Lung (tissue), 12 donors: ENCODE data around the gene PCLO. TPM values are rescaled to one million over a fixed set of nuclear protein-coding genes. Genes with fewer than 3 reads are reported as not detected.
A peak's percentile ranks its signal among the peaks of the same experiment; 100 is the strongest.

Source experiments
- ATAC-seq: fragments of 200-7000 bp; cut with Tn5 transposase; one replicate; pipeline ENCODE4 v1.9.1; 2020; ENCODE audit warnings: moderate number of reproducible peaks; ENCODE audit not compliant: insufficient read depth, low FRiP score
- DNase-seq, 3 donors: peaks; one replicate each; pipeline ENCODE4 v3.0.0-alpha.2; 2013 to 2017
- H3K27ac ChIP-seq, 2 donors: one replicate each; pipeline ENCODE4 v1.5.1; 2013; ENCODE audit warnings: mild to moderate bottlenecking in 2 of 2, moderate library complexity in 2 of 2, control low read depth in 1 of 2, inconsistent platforms in 1 of 2, low read depth in 1 of 2, low read length in 1 of 2
- H3K27me3 ChIP-seq, 3 donors: one replicate each; pipeline ENCODE4 v1.5.1; 2013; ENCODE audit warnings: low read length in 2 of 3; ENCODE audit not compliant: control insufficient read depth in 3 of 3, insufficient read depth in 3 of 3
- H3K36me3 ChIP-seq, 4 donors: one replicate each; pipeline ENCODE4 v1.5.1; 2013; ENCODE audit warnings: low read length in 4 of 4, mild to moderate bottlenecking in 1 of 4, moderate library complexity in 1 of 4; ENCODE audit not compliant: control insufficient read depth in 4 of 4, insufficient read depth in 4 of 4
- H3K4me1 ChIP-seq, 5 donors: one replicate each; pipeline ENCODE4 v1.5.1; 2013; ENCODE audit warnings: low read length in 5 of 5, mild to moderate bottlenecking in 2 of 5, moderate library complexity in 1 of 5; ENCODE audit not compliant: control insufficient read depth in 5 of 5, insufficient read depth in 5 of 5
- H3K4me3 ChIP-seq: one replicate; pipeline ENCODE4 v1.5.1; 2013; ENCODE audit warnings: mild to moderate bottlenecking, control low read depth, moderate library complexity
- H3K9ac ChIP-seq, 2 donors: one replicate each; pipeline ENCODE4 v1.5.1; 2013; ENCODE audit warnings: low read length in 2 of 2, control low read depth in 1 of 2; ENCODE audit not compliant: insufficient read depth in 1 of 2
- H3K9me3 ChIP-seq, 4 donors: one replicate each; pipeline ENCODE4 v1.5.1; 2013; ENCODE audit warnings: low read length in 3 of 4, mild to moderate bottlenecking in 1 of 4, moderate library complexity in 1 of 4; ENCODE audit not compliant: control insufficient read depth in 4 of 4, insufficient read depth in 3 of 4
- WGBS, 2 donors: extraction: QIAGEN DNeasy Blood & Tissue Kit; methylation state at CpG; one replicate each; pipeline ENCODE4 v1.1.7; 2013; 5-methylcytosine and 5-hydroxymethylcytosine counted together
- polyA plus RNA-seq, 2 donors: library from polyadenylated mRNA; stranded (reverse); fragments of 200-250 nt; gene quantifications; one replicate each; pipeline ENCODE4 v1.2.1, GENCODE V29; 2013
- total RNA-seq, 2 donors: library from RNA; depleted of rRNA in 1 of 2; stranded (reverse); fragments of >200 nt in 1 of 2; gene quantifications; one replicate each; pipeline ENCODE4 v1.2.1, GENCODE V29; 2014 to 2021
- TF ChIP-seq, protein P1 (sequence below): IDR thresholded peaks from 2 replicates; pipeline ENCODE4 v1.5.1; 2012; ENCODE audit warnings: mild to moderate bottlenecking; ENCODE audit errors: control extremely low read depth, extremely low read depth
- donor health status: control.
- donor health status: control.
- donor health status: Bipolar disorder and iron deficiency.
- donor health status: healthy.
- donor health status: DM: yes; HTN: yes; CAD: no.

PCLO gene
- total and polyA plus RNA-seq, 4 donors: 1.0 to 8.3 (median 3.7) TPM

DNA sequence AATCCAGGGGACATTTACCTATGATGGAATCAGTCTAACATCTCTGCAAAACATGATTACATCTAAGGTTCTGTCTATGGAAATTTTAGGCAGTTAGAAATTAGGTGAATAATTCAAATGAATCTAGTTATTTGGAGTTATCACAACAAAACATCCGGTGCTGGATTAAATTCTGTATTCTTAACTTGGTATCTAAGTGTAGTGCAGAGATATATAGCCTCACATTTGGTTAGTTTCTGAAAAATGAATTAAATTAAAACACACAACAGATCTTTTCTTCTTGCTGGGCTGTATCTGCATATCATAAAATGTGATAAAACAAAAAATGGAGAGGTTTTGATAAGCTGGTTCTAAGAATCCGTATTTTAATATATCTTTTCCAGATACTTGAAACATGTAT lies 354.1 kb downstream of the PCLO start:
- ATAC-seq: no peak
- Histone ChIP-seq H3K27me3 (no peaks in the 10 kb centered on the region), H3K36me3 (no peaks in the 10 kb centered on the region), H3K9ac (no peak overlapping the region), H3K4me1 (peaks cover 0 to 2% (median 0%) of the 10 kb centered on the region in 5 donors), H3K4me3 (no peak overlapping the region), H3K27ac (no peak overlapping the region), H3K9me3 (no peaks in the 10 kb centered on the region)
- 82 to 83% methylated on average over 2 of the region's 2 CpGs for WGBS, 2 donors
- TF ChIP-seq, protein P1, sequence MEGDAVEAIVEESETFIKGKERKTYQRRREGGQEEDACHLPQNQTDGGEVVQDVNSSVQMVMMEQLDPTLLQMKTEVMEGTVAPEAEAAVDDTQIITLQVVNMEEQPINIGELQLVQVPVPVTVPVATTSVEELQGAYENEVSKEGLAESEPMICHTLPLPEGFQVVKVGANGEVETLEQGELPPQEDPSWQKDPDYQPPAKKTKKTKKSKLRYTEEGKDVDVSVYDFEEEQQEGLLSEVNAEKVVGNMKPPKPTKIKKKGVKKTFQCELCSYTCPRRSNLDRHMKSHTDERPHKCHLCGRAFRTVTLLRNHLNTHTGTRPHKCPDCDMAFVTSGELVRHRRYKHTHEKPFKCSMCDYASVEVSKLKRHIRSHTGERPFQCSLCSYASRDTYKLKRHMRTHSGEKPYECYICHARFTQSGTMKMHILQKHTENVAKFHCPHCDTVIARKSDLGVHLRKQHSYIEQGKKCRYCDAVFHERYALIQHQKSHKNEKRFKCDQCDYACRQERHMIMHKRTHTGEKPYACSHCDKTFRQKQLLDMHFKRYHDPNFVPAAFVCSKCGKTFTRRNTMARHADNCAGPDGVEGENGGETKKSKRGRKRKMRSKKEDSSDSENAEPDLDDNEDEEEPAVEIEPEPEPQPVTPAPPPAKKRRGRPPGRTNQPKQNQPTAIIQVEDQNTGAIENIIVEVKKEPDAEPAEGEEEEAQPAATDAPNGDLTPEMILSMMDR: no peak
- DNase-seq: no peak

DNA sequence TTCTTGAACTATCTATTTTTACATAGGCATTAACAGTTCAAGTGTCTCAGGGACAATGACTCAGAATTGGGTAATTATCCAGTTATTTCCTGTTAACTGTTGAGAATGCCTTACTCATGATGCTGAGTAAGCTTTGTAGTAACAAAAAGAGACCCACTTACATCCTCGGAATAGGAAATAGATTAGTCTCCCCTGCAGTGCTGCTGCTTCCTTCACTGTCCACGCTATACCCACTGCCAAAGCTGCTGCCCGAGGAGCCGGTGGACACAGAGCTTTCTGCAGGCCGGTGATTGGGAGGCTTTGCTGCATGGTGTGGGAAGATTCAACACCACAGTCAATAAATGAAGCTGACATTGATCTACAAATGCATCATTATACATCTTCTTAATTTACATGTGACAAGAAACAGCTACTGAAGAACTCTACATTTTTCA lies 357.1 kb downstream of the PCLO start:
- peaks cover 0 to 2% (median 0%) of the 10 kb centered on the region in 5 donors for H3K4me1 ChIP-seq
- ATAC-seq (peak; percentile 53), DNase-seq (peak in 1 of 3 donors; percentile 7)
- no peak overlapping the region for H3K27ac ChIP-seq
- no peak overlapping the region for H3K9ac ChIP-seq
- H3K27me3 ChIP-seq: no peaks in the 10 kb centered on the region
- TF ChIP-seq, protein P1: no peak
- no peaks in the 10 kb centered on the region for H3K9me3 ChIP-seq
- no peak overlapping the region for H3K4me3 ChIP-seq
- H3K36me3 ChIP-seq: no peaks in the 10 kb centered on the region
- 47 to 50% methylated on average over 5 of the region's 5 CpGs for WGBS, 2 donors

DNA sequence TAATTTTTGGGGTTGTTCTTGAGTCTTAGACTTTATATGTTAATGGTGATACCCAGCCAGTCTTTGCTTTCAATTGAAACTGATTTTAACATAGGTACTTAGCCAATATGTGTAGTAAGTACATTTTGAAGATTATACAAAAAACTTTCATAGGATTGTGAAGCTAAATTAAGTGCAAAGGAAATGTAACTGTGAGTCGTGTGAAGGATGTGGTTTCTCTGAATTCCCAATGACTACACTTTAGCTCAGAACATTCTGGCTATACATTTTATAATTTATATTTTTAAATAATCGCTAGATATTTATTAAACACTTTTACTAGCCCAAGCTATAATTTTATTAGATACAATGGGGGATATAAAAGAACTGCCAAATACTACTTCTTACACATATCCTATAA lies 359.3 kb downstream of the PCLO start:
- Histone ChIP-seq H3K4me1 (peaks cover 0 to 2% (median 0%) of the 10 kb centered on the region in 5 donors), H3K9ac (no peak overlapping the region), H3K36me3 (no peaks in the 10 kb centered on the region), H3K27ac (no peak overlapping the region), H3K9me3 (no peaks in the 10 kb centered on the region), H3K27me3 (no peaks in the 10 kb centered on the region), H3K4me3 (no peak overlapping the region)
- ATAC-seq (no peak), DNase-seq (no peak)
- WGBS, 2 donors: 50 to 65% methylated on average over 2 of the region's 2 CpGs
- TF ChIP-seq, protein P1: no peak

DNA sequence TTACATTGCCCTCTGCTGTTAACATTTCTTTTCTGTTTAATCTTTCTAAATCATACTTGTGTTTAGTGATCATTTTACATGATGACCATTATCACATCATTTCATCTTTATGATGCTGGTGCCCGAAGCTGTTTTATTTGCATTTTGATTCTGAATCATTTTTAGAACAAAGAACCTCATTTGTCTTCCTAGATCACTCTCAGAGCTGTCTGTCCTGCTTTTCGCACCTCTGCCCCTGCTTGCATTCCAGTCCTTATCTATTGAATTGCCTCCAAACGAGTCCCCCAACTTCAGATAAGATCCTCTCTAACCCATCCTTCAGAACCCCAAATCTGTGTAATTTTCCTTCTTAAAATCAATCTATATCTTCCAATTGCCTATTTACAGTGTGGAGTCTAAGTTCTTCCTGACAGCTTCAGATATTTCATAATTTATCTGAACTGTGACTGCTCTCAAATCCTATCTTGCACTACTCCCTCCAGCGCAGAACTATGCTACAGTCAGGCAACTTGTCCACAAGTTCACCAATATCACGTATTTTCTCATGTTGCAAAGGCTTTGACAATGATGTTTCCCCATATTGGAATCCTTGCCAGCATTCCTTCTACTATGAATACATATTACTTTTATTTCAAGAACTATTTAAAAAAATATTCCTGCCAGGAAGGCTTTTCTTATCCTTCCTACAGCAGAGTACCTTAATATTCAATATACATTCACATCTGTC lies 372.6 kb downstream of the PCLO start:
- TF ChIP-seq, protein P1: no peak
- Histone ChIP-seq H3K27me3 (no peaks in the 10 kb centered on the region), H3K9ac (no peak overlapping the region), H3K27ac (no peak overlapping the region), H3K9me3 (peaks cover 0 to 3% (median 0%) of the 10 kb centered on the region in 4 donors), H3K4me3 (no peak overlapping the region), H3K4me1 (no peaks in the 10 kb centered on the region), H3K36me3 (no peaks in the 10 kb centered on the region)
- DNase-seq (peak in 2 of 3 donors; percentile 14 to 44), ATAC-seq (no peak)
- WGBS, 2 donors: 33 to 51% methylated on average over 5 of the region's 5 CpGs
